ENCODE results near the gene MXRA7. TPM values are rescaled to one million over a fixed set of nuclear protein-coding genes. Genes with fewer than 3 reads are reported as not detected.

Gene MXRA7
- total RNA-seq, result 141 to 200 TPM (median 197 TPM) in 3 replicates
- long read RNA-seq, full-length matches to known transcripts, result 406 of 428 reads
- long read RNA-seq, partial matches to known transcripts, result 4 of 428 reads
- long read RNA-seq, other reads (novel, unspliced or antisense), result 18 of 428 reads

- Mint-ChIP-seq H3K4me1 (ENCODE audit: low read depth) (peaks cover 52% of the 10 kb centered on the region), H3K36me3 (ENCODE audit: low read depth) (peaks cover 13% of the 10 kb centered on the region), H3K4me3 (ENCODE audit: unreplicated experiment) (peak within 1 kb of the TSS; percentile 83), H3K27ac (ENCODE audit: unreplicated experiment) (peak within 1 kb of the TSS; percentile 97), H3K27me3 (ENCODE audit: low read depth) (no peaks in the 10 kb centered on the region), H3K9me3 (ENCODE audit: low read depth) (no peaks in the 10 kb centered on the region)
- no peak for DNase-seq (ENCODE audit: low spot score)
- no peak for TF ChIP-seq CTCF (IDR thresholded peaks at IDR 0.05)
These were observed at the start of gene MXRA7 for GRCh38 chr17:76710863-76711611. MXRA7 (minus strand) TSS chr17:76710965; CDS start chr17:76710946, 19 bp downstream.

DNA sequence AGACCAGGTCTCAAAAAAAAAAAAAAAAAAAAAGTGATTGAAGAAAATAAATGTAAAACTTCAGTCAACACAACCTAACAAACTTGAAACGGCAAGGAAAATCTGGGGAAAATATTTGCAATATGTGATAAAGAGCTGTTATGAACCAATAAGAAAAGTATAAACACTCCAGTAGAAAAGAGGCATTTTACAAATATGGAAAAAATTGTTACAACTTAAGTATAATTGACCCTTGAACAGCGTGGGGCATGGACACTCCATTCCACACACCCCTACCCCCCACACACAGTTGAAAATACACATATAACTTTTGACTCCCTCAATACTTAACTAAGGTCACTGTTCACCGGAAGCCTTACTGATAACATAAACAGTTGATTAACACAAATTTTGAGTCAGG is 47.8 kb upstream of the MXRA7 start:
- H3K36me3 Mint-ChIP-seq (ENCODE audit: low read depth), result peaks cover 20% of the 10 kb centered on the region
- no peak overlapping the region for H3K27ac Mint-ChIP-seq (ENCODE audit: unreplicated experiment)
- DNase-seq (ENCODE audit: low spot score), result no peak
- H3K4me3 Mint-ChIP-seq (ENCODE audit: unreplicated experiment), result no peak overlapping the region
- H3K9me3 Mint-ChIP-seq (ENCODE audit: low read depth), result no peaks in the 10 kb centered on the region
- H3K27me3 Mint-ChIP-seq (ENCODE audit: low read depth), result no peaks in the 10 kb centered on the region
- no peak for TF ChIP-seq CTCF (IDR thresholded peaks at IDR 0.05)
- H3K4me1 Mint-ChIP-seq (ENCODE audit: low read depth), result no peaks in the 10 kb centered on the region

DNA sequence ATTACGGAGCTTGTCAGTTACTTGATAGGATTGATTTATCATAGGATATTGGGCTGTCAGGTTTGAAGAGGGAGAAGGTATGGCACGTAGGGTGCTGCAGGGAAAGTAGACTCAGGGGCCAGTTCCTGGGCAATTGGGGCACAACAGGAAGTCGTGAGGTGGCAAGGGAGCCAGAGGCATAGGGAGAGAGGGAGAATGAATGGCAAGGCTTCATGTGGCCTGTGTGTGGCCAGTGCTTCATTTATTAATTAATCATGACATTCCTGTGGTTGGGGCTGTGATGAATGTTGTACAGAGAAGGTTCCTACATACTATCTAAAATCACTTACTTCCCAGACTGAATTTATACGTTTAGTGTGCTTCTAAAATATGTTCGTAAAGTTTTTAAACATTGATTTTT is 46.5 kb upstream of the MXRA7 start:
- Mint-ChIP-seq H3K27ac (ENCODE audit: unreplicated experiment) (no peak overlapping the region), H3K36me3 (ENCODE audit: low read depth) (peaks cover 22% of the 10 kb centered on the region), H3K4me3 (ENCODE audit: unreplicated experiment) (no peak overlapping the region), H3K27me3 (ENCODE audit: low read depth) (no peaks in the 10 kb centered on the region), H3K4me1 (ENCODE audit: low read depth) (no peaks in the 10 kb centered on the region), H3K9me3 (ENCODE audit: low read depth) (no peaks in the 10 kb centered on the region)
- no peak for TF ChIP-seq CTCF (IDR thresholded peaks at IDR 0.05)
- DNase-seq (ENCODE audit: low spot score), result no peak

DNA sequence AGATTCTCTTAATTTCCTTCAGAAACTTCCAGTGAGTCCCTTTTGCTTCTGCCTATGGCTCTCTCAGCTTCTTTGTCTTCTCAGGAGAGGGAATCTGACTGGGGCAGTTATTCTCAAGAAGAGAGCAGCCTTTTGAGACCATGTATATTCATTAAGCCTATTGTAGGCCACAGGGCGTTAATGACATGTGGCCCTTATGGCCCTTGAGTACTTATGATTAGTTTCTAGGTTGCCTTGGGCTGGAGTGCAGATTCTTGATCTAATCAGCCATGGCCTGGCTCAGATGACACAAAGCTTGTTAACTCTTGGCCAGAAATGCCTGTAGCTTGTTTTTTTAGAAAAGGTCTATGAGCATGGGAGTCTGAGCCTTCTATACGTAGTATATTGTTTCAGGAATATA is 44.5 kb upstream of the MXRA7 start:
- Mint-ChIP-seq H3K4me1 (ENCODE audit: low read depth) (no peaks in the 10 kb centered on the region), H3K9me3 (ENCODE audit: low read depth) (no peaks in the 10 kb centered on the region), H3K27me3 (ENCODE audit: low read depth) (no peaks in the 10 kb centered on the region), H3K4me3 (ENCODE audit: unreplicated experiment) (no peak overlapping the region), H3K36me3 (ENCODE audit: low read depth) (peaks cover 21% of the 10 kb centered on the region), H3K27ac (ENCODE audit: unreplicated experiment) (no peak overlapping the region)
- no peak for TF ChIP-seq CTCF (IDR thresholded peaks at IDR 0.05)
- no peak for DNase-seq (ENCODE audit: low spot score)

- peaks cover 18% of the 10 kb centered on the region for H3K36me3 Mint-ChIP-seq (ENCODE audit: low read depth)
- no peak for DNase-seq (ENCODE audit: low spot score)
- no peaks in the 10 kb centered on the region for H3K9me3 Mint-ChIP-seq (ENCODE audit: low read depth)
- no peaks in the 10 kb centered on the region for H3K27me3 Mint-ChIP-seq (ENCODE audit: low read depth)
- H3K4me3 Mint-ChIP-seq (ENCODE audit: unreplicated experiment), result no peak overlapping the region
- TF ChIP-seq CTCF (IDR thresholded peaks at IDR 0.05), result no peak
- no peaks in the 10 kb centered on the region for H3K4me1 Mint-ChIP-seq (ENCODE audit: low read depth)
- no peak overlapping the region for H3K27ac Mint-ChIP-seq (ENCODE audit: unreplicated experiment)
These were observed 42.5 kb upstream of the MXRA7 start for GRCh38 chr17:76753061-76753961.

Data from chondrocyte (in vitro differentiated cells).